GM18907 (cell line): ENCODE results near the gene FRAS1.
"Not testable (repeated sequence)": the region's sequence is repeated elsewhere in the genome, so short reads cannot be mapped to it uniquely, and the experiment has no call there.

Source experiments
- ATAC-seq: cut with Tn5 transposase; IDR thresholded peaks from one replicate; pipeline ENCODE4 v1.9.1; 2021; ENCODE audit warnings: mild to moderate bottlenecking, moderate library complexity; ENCODE audit not compliant: unreplicated experiment

The FRAS1 gene

GRCh38 chr4:78208896-78209295, 151.8 kb downstream of the FRAS1 start:
- not testable (repeated sequence) for ATAC-seq

GRCh38 chr4:78210694-78211410, 153.7 kb downstream of the FRAS1 start:
- no peak for ATAC-seq

- no peak for ATAC-seq
These were observed 156.1 kb downstream of the FRAS1 start for GRCh38 chr4:78213218-78213617.

- ATAC-seq: no peak
These were observed 157.0 kb downstream of the FRAS1 start for GRCh38 chr4:78214078-78214477.

GRCh38 chr4:78217557-78217956, 160.4 kb downstream of the FRAS1 start:
- ATAC-seq: no peak

- no peak for ATAC-seq
These were observed 161.1 kb downstream of the FRAS1 start for GRCh38 chr4:78218260-78218659.

- no peak for ATAC-seq
These were observed 162.7 kb downstream of the FRAS1 start for GRCh38 chr4:78219825-78220224.

- no peak for ATAC-seq
These were observed 163.2 kb downstream of the FRAS1 start for GRCh38 chr4:78220283-78220682.

- no peak for ATAC-seq
These were observed 165.6 kb downstream of the FRAS1 start for GRCh38 chr4:78222575-78223186.

GRCh38 chr4:78225236-78225635, 168.1 kb downstream of the FRAS1 start:
- ATAC-seq: no peak

GRCh38 chr4:78226279-78226678, 169.2 kb downstream of the FRAS1 start:
- no peak for ATAC-seq

GRCh38 chr4:78227411-78228057, 170.4 kb downstream of the FRAS1 start:
- no peak for ATAC-seq

GRCh38 chr4:78235800-78236199, 178.7 kb downstream of the FRAS1 start:
- no peak for ATAC-seq

- no peak for ATAC-seq
These were observed 180.2 kb downstream of the FRAS1 start for GRCh38 chr4:78237360-78237759.

GRCh38 chr4:78242071-78242470, 184.9 kb downstream of the FRAS1 start:
- ATAC-seq: no peak

GRCh38 chr4:78244705-78245485, 187.8 kb downstream of the FRAS1 start:
- ATAC-seq: no peak

GRCh38 chr4:78247536-78248285, 190.6 kb downstream of the FRAS1 start:
- no peak for ATAC-seq

- ATAC-seq: peak; percentile 52
These were observed 193.4 kb downstream of the FRAS1 start for GRCh38 chr4:78250500-78250899.

GRCh38 chr4:78252773-78253172, 195.7 kb downstream of the FRAS1 start:
- not testable (repeated sequence) for ATAC-seq

- ATAC-seq: no peak
These were observed 197.8 kb downstream of the FRAS1 start for GRCh38 chr4:78254893-78255292.

- ATAC-seq: no peak
These were observed 207.9 kb downstream of the FRAS1 start for GRCh38 chr4:78265006-78265405.
